AG09309 (cell line): ENCODE data around the gene LRMDA.

Source experiments
- DNase-seq: peaks from one replicate; pipeline ENCODE4 v3.0.0-alpha.2; 2010; ENCODE audit warnings: low read depth
- H3K4me3 ChIP-seq: 2 replicates; pipeline ENCODE4 v1.5.1; 2011; ENCODE audit warnings: mild to moderate bottlenecking, low read depth, low read length, moderate library complexity; ENCODE audit not compliant: control insufficient read depth
- CTCF ChIP-seq: IDR thresholded peaks from 2 replicates; pipeline ENCODE4 v1.5.1; 2011; ENCODE audit warnings: mild to moderate bottlenecking, low read depth, low read length, inconsistent platforms; ENCODE audit not compliant: insufficient read depth, control insufficient read depth; ENCODE audit errors: missing control alignments

LRMDA gene

DNA sequence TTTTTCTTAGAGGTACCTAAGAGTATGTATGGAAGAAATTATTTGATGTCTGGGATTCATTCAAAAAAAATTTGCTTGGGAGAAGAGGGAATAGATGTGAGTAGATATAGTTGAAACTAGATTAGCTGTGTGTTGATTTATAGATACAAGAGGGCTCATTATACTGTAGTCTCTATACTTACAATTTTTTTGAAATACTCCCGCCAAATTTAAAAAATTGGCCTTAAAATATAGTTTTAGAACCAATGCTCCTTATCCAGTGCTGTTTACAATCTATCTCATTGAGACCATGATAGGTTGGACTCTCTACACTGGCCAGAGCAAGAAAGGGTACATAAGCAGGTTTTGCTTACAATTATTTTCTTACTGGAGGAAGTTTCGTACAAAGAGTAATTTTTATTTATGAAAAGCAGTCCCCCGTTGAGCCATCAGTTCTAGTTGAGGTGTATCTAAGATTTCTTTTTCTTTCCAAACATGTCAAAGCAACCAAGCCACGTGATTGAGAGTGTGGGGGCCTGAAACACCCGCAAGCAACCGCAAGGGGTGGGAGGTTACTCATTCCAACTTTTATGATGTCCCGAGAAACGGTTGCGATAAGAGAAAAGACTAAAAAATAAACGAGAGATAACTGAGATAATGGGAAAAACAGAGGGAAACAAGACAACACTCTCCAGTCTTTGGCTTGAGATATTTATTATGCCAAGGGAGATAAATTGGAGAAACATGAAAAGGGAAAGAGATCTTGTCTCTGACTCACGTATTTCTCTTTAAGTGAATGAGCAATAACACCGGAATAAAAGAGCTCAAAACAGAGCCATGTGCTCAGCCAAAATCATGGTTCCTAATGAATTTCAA is 729.2 kb downstream of the LRMDA start:
- no peak for TF ChIP-seq CTCF
- DNase-seq: no peak
- H3K4me3 ChIP-seq: no peak overlapping the region

DNA sequence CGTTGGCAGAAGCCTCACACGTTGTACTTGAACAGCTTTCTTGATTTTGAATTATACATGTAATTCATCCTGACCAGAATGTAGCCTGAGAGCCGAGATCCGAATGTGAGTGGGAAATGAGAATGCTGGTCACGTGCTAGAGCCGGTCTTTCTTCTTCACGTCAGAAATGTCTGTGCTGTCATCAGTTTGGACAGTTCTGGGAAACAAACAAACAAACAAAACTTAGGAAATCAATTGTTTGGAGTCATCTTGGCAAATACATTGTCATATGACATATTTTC is 729.8 kb downstream of the LRMDA start:
- no peak overlapping the region for H3K4me3 ChIP-seq
- TF ChIP-seq CTCF: no peak
- DNase-seq: no peak

GRCh38 chr10:76168437-76168836 is 737.0 kb downstream of the LRMDA start:
- H3K4me3 ChIP-seq: no peak overlapping the region
- TF ChIP-seq CTCF: no peak

GRCh38 chr10:76169246-76169645 is 737.8 kb downstream of the LRMDA start:
- DNase-seq: no peak
- TF ChIP-seq CTCF: no peak

More at GRCh38 chr10:76168437-76168836, 737.0 kb downstream of the LRMDA start:
- DNase-seq: no peak

DNA sequence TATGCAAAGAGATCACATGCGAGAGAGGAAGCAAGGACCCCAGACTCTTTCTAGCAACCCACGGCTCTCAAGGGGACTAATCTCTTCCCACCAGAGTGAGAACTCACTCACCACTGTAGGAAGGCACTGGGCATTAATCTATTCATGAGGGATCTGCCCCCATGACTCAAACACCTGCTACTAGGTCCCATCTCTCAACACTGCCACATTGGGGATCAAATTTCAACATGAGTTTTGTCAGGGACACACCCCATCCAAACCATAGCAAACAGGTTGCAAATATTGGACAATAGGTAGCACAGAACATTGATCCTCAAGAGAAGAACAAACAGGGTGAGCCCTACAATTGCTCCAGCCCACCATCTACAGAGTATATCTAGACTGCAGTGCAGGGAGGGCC is 740.6 kb downstream of the LRMDA start:
- no peak for DNase-seq
- no peak for TF ChIP-seq CTCF
- no peak overlapping the region for H3K4me3 ChIP-seq

More at GRCh38 chr10:76169246-76169645, 737.8 kb downstream of the LRMDA start:
- H3K4me3 ChIP-seq: no peak overlapping the region

GRCh38 chr10:76175533-76176165 is 744.2 kb downstream of the LRMDA start:
- no peak for TF ChIP-seq CTCF
- DNase-seq: no peak
- no peak overlapping the region for H3K4me3 ChIP-seq
